GM23338 (cell line): ENCODE results near the gene ECE1. TPM values are rescaled to one million over a fixed set of nuclear protein-coding genes. Genes with fewer than 3 reads are reported as not detected.
A peak's percentile ranks its signal among the peaks of the same experiment; 100 is the strongest.

Experiments used
- ATAC-seq: fragments of 200-7000 bp; cut with Tn5 transposase; 3 replicates; pipeline ENCODE4 v1.9.1; 2020
- DNase-seq: peaks from one replicate; pipeline ENCODE4 v3.0.0-alpha.2; 2015; ENCODE audit warnings: low spot score
- H2AFZ ChIP-seq: fragments of 200-600 bp; sonication (generic); 2 replicates; pipeline ENCODE4 v1.8.0; 2016; ENCODE audit warnings: antibody characterized with exemption, mild to moderate bottlenecking, moderate library complexity
- H3F3A ChIP-seq: fragments of 200-600 bp; sonication (generic); replicated peaks from 2 replicates; pipeline ENCODE4 v1.8.0; 2017; ENCODE audit warnings: antibody characterized with exemption, mixed run types, low read depth
- H3K27ac ChIP-seq: fragments of 200-600 bp; sonication (generic); 2 replicates; pipeline ENCODE4 v1.6.1; 2016; ENCODE audit warnings: low read depth
- H3K27me3 ChIP-seq: fragments of 200-600 bp; sonication (generic); 2 replicates; pipeline ENCODE4 v1.8.0; 2016; ENCODE audit warnings: mild to moderate bottlenecking, mixed run types, moderate library complexity; ENCODE audit not compliant: insufficient read depth
- H3K36me3 ChIP-seq: fragments of 200-600 bp; sonication (generic); 2 replicates; pipeline ENCODE4 v1.8.0; 2016; ENCODE audit warnings: mild to moderate bottlenecking; ENCODE audit not compliant: insufficient read depth
- H3K4me1 ChIP-seq: fragments of 200-600 bp; sonication (generic); 2 replicates; pipeline ENCODE4 v1.8.0; 2016; ENCODE audit warnings: mild to moderate bottlenecking, moderate library complexity; ENCODE audit not compliant: insufficient read depth
- H3K4me2 ChIP-seq: fragments of 200-600 bp; sonication (generic); 2 replicates; pipeline ENCODE4 v1.7.1; 2017; ENCODE audit warnings: mixed run types
- H3K4me3 ChIP-seq: fragments of 200-600 bp; sonication (generic); 2 replicates; pipeline ENCODE4 v1.6.1; 2016; ENCODE audit warnings: mixed run types
- H3K79me2 ChIP-seq: fragments of 200-600 bp; sonication (generic); replicated peaks from 2 replicates; pipeline ENCODE4 v1.8.0; 2017; ENCODE audit warnings: mild to moderate bottlenecking; ENCODE audit not compliant: insufficient read depth
- H3K9me2 ChIP-seq: fragments of 200-600 bp; sonication (generic); 2 replicates; pipeline ENCODE4 v1.8.0; 2017; ENCODE audit not compliant: insufficient read depth
- H4K20me1 ChIP-seq: fragments of 200-600 bp; sonication (generic); replicated peaks from 2 replicates; pipeline ENCODE4 v1.8.0; 2017; ENCODE audit warnings: mild to moderate bottlenecking; ENCODE audit not compliant: insufficient read depth
- H3K27ac Mint-ChIP-seq: 2 replicates; pipeline ENCODE4 v1.8.0; 2020; ENCODE audit warnings: inconsistent platforms, mild to moderate bottlenecking, moderate library complexity, mixed read lengths
- H3K27me3 Mint-ChIP-seq: 3 replicates; pipeline ENCODE4 v1.8.0; 2022; ENCODE audit warnings: low read depth, mild to moderate bottlenecking, moderate library complexity, mixed read lengths, inconsistent platforms; ENCODE audit not compliant: insufficient read depth, poor library complexity
- H3K36me3 Mint-ChIP-seq: 3 replicates; pipeline ENCODE4 v1.8.0; 2021; ENCODE audit warnings: low read depth, mild to moderate bottlenecking, inconsistent platforms, moderate library complexity, mixed read lengths
- H3K4me1 Mint-ChIP-seq: 3 replicates; pipeline ENCODE4 v1.8.0; 2020; ENCODE audit warnings: mild to moderate bottlenecking, inconsistent platforms, mixed read lengths
- H3K4me3 Mint-ChIP-seq: 3 replicates; pipeline ENCODE4 v1.8.0; 2021; ENCODE audit warnings: moderate library complexity, mild to moderate bottlenecking, inconsistent platforms, mixed read lengths
- H3K9me3 Mint-ChIP-seq: 3 replicates; pipeline ENCODE4 v1.8.0; 2020; ENCODE audit warnings: moderate library complexity, mild to moderate bottlenecking, inconsistent platforms, mixed read lengths
- CREB1 ChIP-seq: fragments of 250-450 bp; sonication (Bioruptor Pico); IDR thresholded peaks from 2 replicates; pipeline ENCODE4 v1.5.0; 2020; ENCODE audit warnings: low read depth, mild to moderate bottlenecking, moderate library complexity
- EZH2 ChIP-seq: fragments of 200-600 bp; sonication (generic); IDR thresholded peaks from one replicate; pipeline ENCODE4 v1.8.0; 2017; ENCODE audit warnings: antibody characterized with exemption, mild to moderate bottlenecking, low read depth; ENCODE audit not compliant: unreplicated experiment
- EZH2phosphoT487 ChIP-seq: fragments of 200-600 bp; sonication (generic); IDR thresholded peaks from one replicate; pipeline ENCODE4 v1.8.1; 2018; ENCODE audit warnings: antibody characterized with exemption; ENCODE audit not compliant: unreplicated experiment
- NANOG ChIP-seq: IDR thresholded peaks from 2 replicates; pipeline ENCODE4 v1.6.1; 2016; ENCODE audit warnings: antibody characterized with exemption, borderline replicate concordance
- POLR2AphosphoS5 ChIP-seq: IDR thresholded peaks from 2 replicates; pipeline ENCODE4 v1.6.1; 2016; ENCODE audit warnings: antibody characterized with exemption, low read depth
- STAT1 ChIP-seq: IDR thresholded peaks from one replicate; pipeline ENCODE4 v1.6.1; 2016; ENCODE audit warnings: antibody characterized with exemption; ENCODE audit not compliant: unreplicated experiment
- ZNF331 ChIP-seq: fragments of 250-450 bp; sonication (Bioruptor Pico); IDR thresholded peaks from 2 replicates; pipeline ENCODE4 v1.5.0; 2020; ENCODE audit warnings: low read depth, mild to moderate bottlenecking, moderate library complexity
- polyA plus RNA-seq: library from polyadenylated mRNA; unstranded; fragments of >200 nt; fragmentation: Nextera tagmentation; extraction: Ambion mirVana; gene quantifications from 2 replicates; pipeline ENCODE4 v1.2.1, GENCODE V29; 2016
- total RNA-seq: library from RNA; depleted of rRNA; stranded (reverse); fragments of >200 nt; shearing (Covaris generic); gene quantifications from 2 replicates; pipeline ENCODE4 v1.2.3, GENCODE V29; 2014
- TF ChIP-seq, protein P1 (sequence below): IDR thresholded peaks from 2 replicates; pipeline ENCODE4 v1.6.1; 2016; ENCODE audit warnings: antibody characterized with exemption
- TF ChIP-seq, protein P2 (sequence below): IDR thresholded peaks from one replicate; pipeline ENCODE4 v1.6.1; 2018; ENCODE audit warnings: antibody characterized with exemption; ENCODE audit not compliant: unreplicated experiment
- TF ChIP-seq, protein P3 (sequence below): fragments of 250-450 bp; sonication (Bioruptor Pico); IDR thresholded peaks from 2 replicates; pipeline ENCODE4 v1.5.0; 2020; ENCODE audit warnings: mild to moderate bottlenecking, moderate library complexity

Gene ECE1
- total and polyA plus RNA-seq, 2 experiments from 2014 or later = 11.0 to 45.0 TPM

DNA sequence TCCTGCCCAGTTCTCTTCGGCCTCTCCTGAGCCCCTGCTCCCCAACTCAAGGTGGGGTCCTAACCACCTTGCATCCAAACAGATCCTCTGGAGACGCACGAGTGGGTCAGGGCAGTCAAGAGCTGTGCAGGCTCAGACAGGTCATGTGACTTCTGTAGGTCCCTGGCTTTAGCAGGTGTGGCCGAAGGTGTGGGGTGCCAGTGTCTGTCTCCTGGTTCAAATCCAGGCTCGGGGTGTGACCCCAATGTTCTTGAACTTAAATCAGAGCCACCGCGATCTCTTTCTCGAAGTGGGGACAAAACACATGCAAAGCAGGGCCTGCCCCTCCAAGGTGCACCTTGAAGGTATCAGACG is 27.4 kb upstream of the ECE1 start (continued):
- TF ChIP-seq, protein P1, sequence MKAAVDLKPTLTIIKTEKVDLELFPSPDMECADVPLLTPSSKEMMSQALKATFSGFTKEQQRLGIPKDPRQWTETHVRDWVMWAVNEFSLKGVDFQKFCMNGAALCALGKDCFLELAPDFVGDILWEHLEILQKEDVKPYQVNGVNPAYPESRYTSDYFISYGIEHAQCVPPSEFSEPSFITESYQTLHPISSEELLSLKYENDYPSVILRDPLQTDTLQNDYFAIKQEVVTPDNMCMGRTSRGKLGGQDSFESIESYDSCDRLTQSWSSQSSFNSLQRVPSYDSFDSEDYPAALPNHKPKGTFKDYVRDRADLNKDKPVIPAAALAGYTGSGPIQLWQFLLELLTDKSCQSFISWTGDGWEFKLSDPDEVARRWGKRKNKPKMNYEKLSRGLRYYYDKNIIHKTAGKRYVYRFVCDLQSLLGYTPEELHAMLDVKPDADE = no peak

DNA sequence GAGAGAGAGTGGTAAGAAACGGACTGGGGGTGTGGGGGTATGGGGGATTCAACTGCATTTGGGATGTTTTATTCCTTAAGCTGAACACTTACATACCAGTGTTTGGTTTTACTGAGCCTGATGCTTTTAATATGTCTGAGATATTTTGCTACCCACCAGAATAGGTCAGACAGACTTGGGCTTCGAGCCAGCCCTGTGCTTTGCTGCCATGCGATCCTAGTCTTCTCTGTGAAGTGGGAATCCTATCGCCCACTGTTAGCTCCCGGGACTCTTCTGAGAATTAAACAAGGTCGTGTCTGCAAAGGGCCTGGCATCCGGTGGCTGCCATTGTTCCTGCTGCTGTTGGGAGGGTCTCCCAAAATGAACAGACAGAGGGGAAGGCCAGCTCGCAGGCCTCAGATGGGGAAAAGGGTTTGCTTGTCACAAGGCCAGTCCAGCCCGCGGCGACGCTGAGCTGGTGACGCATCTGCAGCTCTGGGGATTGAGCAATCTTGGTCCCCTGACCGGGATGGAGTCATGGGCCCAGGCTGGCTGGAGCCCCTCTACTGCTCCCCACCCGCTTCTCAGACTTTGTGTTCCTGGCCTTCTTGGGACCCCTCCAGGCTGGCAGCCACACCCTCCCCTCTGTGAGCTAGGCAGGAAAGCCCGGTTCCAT is 26.9 kb upstream of the ECE1 start:
- Mint-ChIP-seq H3K27ac (0 out of 2 replicates have a peak overlapping the region, but pooled peaks have one; percentile 7), H3K36me3 (no peaks in the 10 kb centered on the region), H3K4me3 (no peak overlapping the region), H3K9me3 (no peaks in the 10 kb centered on the region), H3K27me3 (peaks cover 10% of the 10 kb centered on the region), H3K4me1 (peaks cover 71% of the 10 kb centered on the region)
- Histone ChIP-seq H3K27ac (no peak overlapping the region), H3K9me2 (no peaks in the 10 kb centered on the region), H3K4me2 (no peak overlapping the region), H3K4me3 (no peak overlapping the region), H2AFZ (no peak overlapping the region), H3K4me1 (peaks cover 68% of the 10 kb centered on the region), H3K79me2 (peaks cover 16% of the 10 kb centered on the region), H3K27me3 (no peaks in the 10 kb centered on the region), H4K20me1 (no peaks in the 10 kb centered on the region; the same call in 1 of the 2 replicates), H3K36me3 (no peaks in the 10 kb centered on the region), H3F3A (0 out of 2 replicates have a peak, but pooled peaks cover 3% of the 10 kb centered on the region)
- DNase-seq (no peak), ATAC-seq (no peak)
- TF ChIP-seq NANOG = no peak
- TF ChIP-seq, protein P2, sequence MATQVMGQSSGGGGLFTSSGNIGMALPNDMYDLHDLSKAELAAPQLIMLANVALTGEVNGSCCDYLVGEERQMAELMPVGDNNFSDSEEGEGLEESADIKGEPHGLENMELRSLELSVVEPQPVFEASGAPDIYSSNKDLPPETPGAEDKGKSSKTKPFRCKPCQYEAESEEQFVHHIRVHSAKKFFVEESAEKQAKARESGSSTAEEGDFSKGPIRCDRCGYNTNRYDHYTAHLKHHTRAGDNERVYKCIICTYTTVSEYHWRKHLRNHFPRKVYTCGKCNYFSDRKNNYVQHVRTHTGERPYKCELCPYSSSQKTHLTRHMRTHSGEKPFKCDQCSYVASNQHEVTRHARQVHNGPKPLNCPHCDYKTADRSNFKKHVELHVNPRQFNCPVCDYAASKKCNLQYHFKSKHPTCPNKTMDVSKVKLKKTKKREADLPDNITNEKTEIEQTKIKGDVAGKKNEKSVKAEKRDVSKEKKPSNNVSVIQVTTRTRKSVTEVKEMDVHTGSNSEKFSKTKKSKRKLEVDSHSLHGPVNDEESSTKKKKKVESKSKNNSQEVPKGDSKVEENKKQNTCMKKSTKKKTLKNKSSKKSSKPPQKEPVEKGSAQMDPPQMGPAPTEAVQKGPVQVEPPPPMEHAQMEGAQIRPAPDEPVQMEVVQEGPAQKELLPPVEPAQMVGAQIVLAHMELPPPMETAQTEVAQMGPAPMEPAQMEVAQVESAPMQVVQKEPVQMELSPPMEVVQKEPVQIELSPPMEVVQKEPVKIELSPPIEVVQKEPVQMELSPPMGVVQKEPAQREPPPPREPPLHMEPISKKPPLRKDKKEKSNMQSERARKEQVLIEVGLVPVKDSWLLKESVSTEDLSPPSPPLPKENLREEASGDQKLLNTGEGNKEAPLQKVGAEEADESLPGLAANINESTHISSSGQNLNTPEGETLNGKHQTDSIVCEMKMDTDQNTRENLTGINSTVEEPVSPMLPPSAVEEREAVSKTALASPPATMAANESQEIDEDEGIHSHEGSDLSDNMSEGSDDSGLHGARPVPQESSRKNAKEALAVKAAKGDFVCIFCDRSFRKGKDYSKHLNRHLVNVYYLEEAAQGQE = no peak
- no peak for TF ChIP-seq STAT1
- no peak for TF ChIP-seq CREB1
- TF ChIP-seq, protein P1 = no peak
- TF ChIP-seq, protein P3, sequence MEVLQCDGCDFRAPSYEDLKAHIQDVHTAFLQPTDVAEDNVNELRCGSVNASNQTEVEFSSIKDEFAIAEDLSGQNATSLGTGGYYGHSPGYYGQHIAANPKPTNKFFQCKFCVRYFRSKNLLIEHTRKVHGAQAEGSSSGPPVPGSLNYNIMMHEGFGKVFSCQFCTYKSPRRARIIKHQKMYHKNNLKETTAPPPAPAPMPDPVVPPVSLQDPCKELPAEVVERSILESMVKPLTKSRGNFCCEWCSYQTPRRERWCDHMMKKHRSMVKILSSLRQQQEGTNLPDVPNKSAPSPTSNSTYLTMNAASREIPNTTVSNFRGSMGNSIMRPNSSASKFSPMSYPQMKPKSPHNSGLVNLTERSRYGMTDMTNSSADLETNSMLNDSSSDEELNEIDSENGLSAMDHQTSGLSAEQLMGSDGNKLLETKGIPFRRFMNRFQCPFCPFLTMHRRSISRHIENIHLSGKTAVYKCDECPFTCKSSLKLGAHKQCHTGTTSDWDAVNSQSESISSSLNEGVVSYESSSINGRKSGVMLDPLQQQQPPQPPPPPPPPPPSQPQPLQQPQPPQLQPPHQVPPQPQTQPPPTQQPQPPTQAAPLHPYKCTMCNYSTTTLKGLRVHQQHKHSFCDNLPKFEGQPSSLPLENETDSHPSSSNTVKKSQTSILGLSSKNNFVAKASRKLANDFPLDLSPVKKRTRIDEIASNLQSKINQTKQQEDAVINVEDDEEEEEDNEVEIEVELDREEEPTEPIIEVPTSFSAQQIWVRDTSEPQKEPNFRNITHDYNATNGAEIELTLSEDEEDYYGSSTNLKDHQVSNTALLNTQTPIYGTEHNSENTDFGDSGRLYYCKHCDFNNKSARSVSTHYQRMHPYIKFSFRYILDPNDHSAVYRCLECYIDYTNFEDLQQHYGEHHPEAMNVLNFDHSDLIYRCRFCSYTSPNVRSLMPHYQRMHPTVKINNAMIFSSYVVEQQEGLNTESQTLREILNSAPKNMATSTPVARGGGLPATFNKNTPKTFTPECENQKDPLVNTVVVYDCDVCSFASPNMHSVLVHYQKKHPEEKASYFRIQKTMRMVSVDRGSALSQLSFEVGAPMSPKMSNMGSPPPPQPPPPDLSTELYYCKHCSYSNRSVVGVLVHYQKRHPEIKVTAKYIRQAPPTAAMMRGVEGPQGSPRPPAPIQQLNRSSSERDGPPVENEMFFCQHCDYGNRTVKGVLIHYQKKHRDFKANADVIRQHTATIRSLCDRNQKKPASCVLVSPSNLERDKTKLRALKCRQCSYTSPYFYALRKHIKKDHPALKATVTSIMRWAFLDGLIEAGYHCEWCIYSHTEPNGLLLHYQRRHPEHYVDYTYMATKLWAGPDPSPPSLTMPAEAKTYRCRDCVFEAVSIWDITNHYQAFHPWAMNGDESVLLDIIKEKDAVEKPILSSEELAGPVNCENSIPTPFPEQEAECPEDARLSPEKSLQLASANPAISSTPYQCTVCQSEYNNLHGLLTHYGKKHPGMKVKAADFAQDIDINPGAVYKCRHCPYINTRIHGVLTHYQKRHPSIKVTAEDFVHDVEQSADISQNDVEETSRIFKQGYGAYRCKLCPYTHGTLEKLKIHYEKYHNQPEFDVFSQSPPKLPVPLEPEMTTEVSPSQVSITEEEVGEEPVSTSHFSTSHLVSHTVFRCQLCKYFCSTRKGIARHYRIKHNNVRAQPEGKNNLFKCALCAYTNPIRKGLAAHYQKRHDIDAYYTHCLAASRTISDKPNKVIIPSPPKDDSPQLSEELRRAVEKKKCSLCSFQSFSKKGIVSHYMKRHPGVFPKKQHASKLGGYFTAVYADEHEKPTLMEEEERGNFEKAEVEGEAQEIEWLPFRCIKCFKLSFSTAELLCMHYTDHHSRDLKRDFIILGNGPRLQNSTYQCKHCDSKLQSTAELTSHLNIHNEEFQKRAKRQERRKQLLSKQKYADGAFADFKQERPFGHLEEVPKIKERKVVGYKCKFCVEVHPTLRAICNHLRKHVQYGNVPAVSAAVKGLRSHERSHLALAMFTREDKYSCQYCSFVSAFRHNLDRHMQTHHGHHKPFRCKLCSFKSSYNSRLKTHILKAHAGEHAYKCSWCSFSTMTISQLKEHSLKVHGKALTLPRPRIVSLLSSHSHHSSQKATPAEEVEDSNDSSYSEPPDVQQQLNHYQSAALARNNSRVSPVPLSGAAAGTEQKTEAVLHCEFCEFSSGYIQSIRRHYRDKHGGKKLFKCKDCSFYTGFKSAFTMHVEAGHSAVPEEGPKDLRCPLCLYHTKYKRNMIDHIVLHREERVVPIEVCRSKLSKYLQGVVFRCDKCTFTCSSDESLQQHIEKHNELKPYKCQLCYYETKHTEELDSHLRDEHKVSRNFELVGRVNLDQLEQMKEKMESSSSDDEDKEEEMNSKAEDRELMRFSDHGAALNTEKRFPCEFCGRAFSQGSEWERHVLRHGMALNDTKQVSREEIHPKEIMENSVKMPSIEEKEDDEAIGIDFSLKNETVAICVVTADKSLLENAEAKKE (CRISPR knock-in tag) = no peak
- no peak for TF ChIP-seq EZH2phosphoT487
- no peak for TF ChIP-seq ZNF331 (CRISPR knock-in tag)
- TF ChIP-seq EZH2 = no peak
- TF ChIP-seq POLR2AphosphoS5 = no peak
